ENCODE data around the gene NFYC. TPM values are rescaled to one million over a fixed set of nuclear protein-coding genes. Genes with fewer than 3 reads are reported as not detected.

The NFYC gene
- total RNA-seq, 3 donors from 2014 or later = 56.2 to 76.4 (median 70.5) TPM

DNA sequence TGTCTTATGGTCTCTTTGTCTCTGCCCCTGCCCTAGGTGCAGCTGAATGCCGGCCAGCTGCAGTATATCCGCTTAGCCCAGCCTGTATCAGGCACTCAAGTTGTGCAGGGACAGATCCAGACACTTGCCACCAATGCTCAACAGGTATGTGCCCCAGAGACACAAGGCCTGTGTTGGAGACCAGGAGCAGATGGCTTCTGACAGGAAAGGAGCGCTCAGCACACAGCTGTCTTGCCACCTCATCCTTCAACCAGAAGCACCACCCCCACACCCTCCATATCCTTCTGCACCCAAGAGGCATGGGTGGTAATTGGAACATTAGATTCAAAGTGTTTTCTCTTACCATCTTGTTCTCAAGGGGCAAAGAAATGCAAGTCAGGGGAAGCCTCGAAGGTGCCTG, 75.1 kb downstream of the NFYC start:
- no peaks in the 10 kb centered on the region for H3K4me1 ChIP-seq (ENCODE audit: low read depth)
- intact Hi-C loops (cut with DNase I, micrococcal nuclease) = no loop called here
- H3K36me3 ChIP-seq (ENCODE audit: low read depth) = peaks cover 12% of the 10 kb centered on the region
- TF ChIP-seq, protein P1, sequence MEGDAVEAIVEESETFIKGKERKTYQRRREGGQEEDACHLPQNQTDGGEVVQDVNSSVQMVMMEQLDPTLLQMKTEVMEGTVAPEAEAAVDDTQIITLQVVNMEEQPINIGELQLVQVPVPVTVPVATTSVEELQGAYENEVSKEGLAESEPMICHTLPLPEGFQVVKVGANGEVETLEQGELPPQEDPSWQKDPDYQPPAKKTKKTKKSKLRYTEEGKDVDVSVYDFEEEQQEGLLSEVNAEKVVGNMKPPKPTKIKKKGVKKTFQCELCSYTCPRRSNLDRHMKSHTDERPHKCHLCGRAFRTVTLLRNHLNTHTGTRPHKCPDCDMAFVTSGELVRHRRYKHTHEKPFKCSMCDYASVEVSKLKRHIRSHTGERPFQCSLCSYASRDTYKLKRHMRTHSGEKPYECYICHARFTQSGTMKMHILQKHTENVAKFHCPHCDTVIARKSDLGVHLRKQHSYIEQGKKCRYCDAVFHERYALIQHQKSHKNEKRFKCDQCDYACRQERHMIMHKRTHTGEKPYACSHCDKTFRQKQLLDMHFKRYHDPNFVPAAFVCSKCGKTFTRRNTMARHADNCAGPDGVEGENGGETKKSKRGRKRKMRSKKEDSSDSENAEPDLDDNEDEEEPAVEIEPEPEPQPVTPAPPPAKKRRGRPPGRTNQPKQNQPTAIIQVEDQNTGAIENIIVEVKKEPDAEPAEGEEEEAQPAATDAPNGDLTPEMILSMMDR (IDR thresholded peaks at IDR 0.05) = no peak
- H3K9me3 ChIP-seq = no peaks in the 10 kb centered on the region
- ATAC-seq (no peak), DNase-seq (no peak)
- no peak overlapping the region for H3K4me3 ChIP-seq

DNA sequence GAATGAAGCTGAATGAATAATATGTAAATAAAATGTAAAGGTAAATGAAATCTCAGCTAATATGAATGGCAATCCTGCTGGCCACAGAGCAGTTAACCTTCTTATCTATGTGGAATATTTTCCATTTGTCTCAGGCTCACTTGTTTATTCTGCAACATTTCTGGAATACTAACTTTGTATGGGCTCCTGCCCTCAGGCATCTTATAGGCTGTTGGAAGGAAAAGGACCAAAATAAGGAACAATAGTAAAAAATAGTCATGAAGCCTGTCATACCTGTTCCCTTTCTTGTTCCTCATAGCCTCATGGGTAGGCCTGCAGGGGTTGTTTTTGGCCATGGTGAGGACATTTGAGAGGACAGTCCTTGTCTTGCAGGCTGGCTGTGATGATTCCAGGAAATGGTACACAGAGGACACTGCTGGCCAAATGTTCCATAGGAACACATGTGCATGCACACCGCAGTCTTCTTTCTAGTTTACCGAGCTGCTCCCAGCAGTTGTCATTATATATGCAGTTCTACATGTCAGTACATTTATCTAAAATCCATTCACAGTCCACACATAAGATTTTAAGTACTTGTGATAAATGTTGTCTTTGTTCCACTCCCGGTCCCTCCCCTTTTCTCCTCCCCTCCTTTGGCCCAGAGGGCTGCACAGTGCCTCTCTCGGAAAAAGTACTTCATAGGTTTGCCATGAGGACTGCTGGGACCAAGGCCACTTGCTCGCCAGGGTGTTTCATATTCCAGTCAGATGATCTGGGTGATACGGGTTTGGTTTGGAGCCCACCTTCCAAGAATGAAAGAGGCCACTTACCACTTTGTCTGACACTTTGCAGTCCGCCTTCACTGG, 76.9 kb downstream of the NFYC start:
- Histone ChIP-seq H3K36me3 (ENCODE audit: low read depth) (peaks cover 12% of the 10 kb centered on the region), H3K9me3 (no peaks in the 10 kb centered on the region), H3K4me3 (no peak overlapping the region), H3K4me1 (ENCODE audit: low read depth) (peaks cover 1% of the 10 kb centered on the region)
- intact Hi-C loops (cut with DNase I, micrococcal nuclease) = no loop called here
- TF ChIP-seq, protein P1 (IDR thresholded peaks at IDR 0.05) = no peak
- ATAC-seq (no peak), DNase-seq (no peak)

DNA sequence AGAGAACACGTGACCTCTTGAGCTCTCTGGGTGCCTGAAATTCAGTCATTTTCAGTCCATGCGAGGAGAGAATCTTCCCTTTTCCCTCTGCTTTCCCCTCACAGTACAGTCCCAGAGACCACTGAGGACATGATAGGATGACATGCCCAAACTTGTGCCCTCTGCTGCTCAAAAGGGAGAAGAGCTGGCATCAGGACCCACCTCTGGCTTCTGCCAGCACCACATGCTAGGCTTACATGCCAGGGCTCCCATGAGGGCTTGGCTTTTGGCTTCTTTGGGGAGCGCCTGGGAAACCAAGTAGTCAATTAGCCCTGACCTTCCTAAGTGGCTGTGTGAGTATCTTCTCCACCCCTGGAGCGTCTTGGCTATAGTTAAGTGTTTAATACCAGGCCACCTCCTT, 78.3 kb downstream of the NFYC start:
- Histone ChIP-seq H3K4me3 (no peak overlapping the region), H3K4me1 (ENCODE audit: low read depth) (peaks cover 5% of the 10 kb centered on the region), H3K9me3 (no peaks in the 10 kb centered on the region), H3K36me3 (ENCODE audit: low read depth) (peaks cover 12% of the 10 kb centered on the region)
- TF ChIP-seq, protein P1 (IDR thresholded peaks at IDR 0.05) = no peak
- DNase-seq (no peak), ATAC-seq (no peak)
- intact Hi-C loops (cut with DNase I, micrococcal nuclease) = loop anchor here in 1 of 2 donors (10.0 kb wide), 1 partner anchor 85 kb away; no protein-coding TSS in a partner anchor

DNA sequence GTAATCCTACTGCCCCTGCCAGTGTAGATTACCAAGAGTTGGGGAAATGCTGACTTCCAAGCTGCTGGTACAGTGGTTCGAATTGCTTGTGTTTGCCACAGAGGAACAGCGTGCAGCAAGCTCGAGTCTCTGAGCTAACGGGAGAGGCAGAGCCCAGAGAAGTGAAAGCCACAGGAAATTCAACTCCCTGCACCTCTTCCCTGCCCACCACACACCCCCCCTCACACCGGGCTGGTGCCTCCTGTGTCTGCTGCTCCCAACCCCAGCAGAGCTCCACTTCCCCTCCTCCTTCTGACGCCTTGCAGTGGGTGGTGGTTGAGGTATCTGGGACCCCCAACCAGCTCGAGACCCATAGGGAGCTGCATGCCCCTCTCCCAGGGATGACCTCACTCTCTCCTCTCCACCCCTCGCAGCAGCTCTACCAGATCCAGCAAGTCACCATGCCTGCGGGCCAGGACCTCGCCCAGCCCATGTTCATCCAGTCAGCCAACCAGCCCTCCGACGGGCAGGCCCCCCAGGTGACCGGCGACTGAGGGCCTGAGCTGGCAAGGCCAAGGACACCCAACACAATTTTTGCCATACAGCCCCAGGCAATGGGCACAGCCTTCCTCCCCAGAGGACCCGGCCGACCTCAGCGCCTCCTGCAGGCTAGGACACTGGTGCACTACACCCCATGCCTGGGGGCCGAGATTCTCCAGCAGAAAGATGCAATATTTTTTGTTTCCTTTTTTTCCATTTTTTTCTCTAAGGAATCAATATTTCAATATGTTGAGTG, 79.0 kb downstream of the NFYC start:
- DNase-seq = no peak
- TF ChIP-seq, protein P1 (IDR thresholded peaks at IDR 0.05) = no peak
- no peak for ATAC-seq
- intact Hi-C loops (cut with DNase I, micrococcal nuclease) = loop anchor here in 1 of 2 donors (10.0 kb wide), 1 partner anchor 84 kb away; no protein-coding TSS in a partner anchor
- H3K4me1 ChIP-seq (ENCODE audit: low read depth) = peaks cover 5% of the 10 kb centered on the region
- no peak overlapping the region for H3K4me3 ChIP-seq
- H3K9me3 ChIP-seq = no peaks in the 10 kb centered on the region
- peaks cover 12% of the 10 kb centered on the region for H3K36me3 ChIP-seq (ENCODE audit: low read depth)

DNA sequence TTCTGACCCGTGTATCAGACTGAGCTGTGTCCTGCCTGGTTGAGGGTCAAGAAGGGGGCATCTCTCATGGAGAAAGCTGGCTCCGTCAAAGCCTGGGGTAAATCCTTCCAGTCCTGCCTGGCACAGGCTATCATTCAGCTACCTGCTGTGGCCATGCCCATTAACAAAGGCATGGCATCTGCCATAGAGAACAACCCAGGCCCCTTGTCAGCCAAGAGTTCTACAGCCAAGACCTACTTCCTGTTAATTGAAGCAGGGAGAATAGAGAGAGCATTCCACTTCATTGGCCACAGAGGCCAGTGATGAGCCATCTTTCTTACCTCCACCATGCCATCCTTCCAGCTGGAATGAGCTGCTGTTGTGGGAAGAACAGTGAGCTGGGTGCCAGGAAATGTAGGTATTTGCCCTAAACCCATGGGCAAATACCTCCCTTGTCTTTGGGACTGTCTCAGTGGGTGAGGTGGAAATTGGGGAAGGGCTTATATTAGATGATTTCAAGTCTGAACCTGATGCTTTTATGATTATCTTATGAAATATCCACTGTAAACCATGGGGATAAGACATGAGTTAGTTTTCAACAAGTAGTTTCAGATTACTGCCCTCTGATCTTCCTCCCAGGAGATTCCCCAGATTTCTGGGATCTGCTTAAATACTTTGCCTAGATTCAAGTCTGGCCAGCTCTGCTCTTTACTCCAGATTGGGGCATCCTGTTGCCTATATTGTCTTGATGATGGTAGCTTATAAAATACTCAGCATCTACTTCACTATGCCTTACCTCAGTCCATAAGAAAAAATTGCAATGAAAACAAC, 80.8 kb downstream of the NFYC start:
- ATAC-seq = no peak
- Histone ChIP-seq H3K4me1 (ENCODE audit: low read depth) (peaks cover 5% of the 10 kb centered on the region), H3K9me3 (no peaks in the 10 kb centered on the region), H3K4me3 (no peak overlapping the region), H3K36me3 (ENCODE audit: low read depth) (peaks cover 9% of the 10 kb centered on the region)
- no peak for DNase-seq
- TF ChIP-seq, protein P1 (IDR thresholded peaks at IDR 0.05) = no peak
- intact Hi-C loops (cut with DNase I, micrococcal nuclease) = loop anchor here in 1 of 2 donors (10.0 kb wide), 1 partner anchor 82 kb away; no protein-coding TSS in a partner anchor
